Osteoblast (primary cell): ENCODE data around the gene NT5DC3. TPM values are rescaled to one million over a fixed set of nuclear protein-coding genes. Genes with fewer than 3 reads are reported as not detected.

Source experiments
- DNase-seq: peaks from one replicate; pipeline ENCODE4 v3.0.0; 2011; ENCODE audit warnings: low spot score, mixed read lengths; ENCODE audit not compliant: insufficient read length; ENCODE audit errors: missing footprints
- H2AFZ ChIP-seq: 2 replicates; pipeline ENCODE4 v1.6.0; 2011; ENCODE audit warnings: mild to moderate bottlenecking, low read length
- H3K27ac ChIP-seq: 2 replicates; pipeline ENCODE4 v1.5.1; 2011; ENCODE audit warnings: mild to moderate bottlenecking, low read depth, low read length, moderate library complexity
- H3K27me3 ChIP-seq: 2 replicates; pipeline ENCODE4 v1.6.0; 2012; ENCODE audit warnings: mild to moderate bottlenecking, control low read depth, inconsistent platforms, low read length, moderate library complexity; ENCODE audit not compliant: insufficient read depth
- H3K36me3 ChIP-seq: 2 replicates; pipeline ENCODE4 v1.5.1; 2011; ENCODE audit warnings: mild to moderate bottlenecking, low read length, control low read depth, moderate library complexity; ENCODE audit not compliant: insufficient read depth
- H3K4me1 ChIP-seq: 2 replicates; pipeline ENCODE4 v1.5.1; 2011; ENCODE audit warnings: mild to moderate bottlenecking, low read length, control low read depth, moderate library complexity; ENCODE audit not compliant: insufficient read depth
- H3K4me2 ChIP-seq: 2 replicates; pipeline ENCODE4 v1.6.0; 2011; ENCODE audit warnings: mild to moderate bottlenecking, low read length; ENCODE audit not compliant: insufficient read depth
- H3K4me3 ChIP-seq: fragments of 200-600 bp; sonication (generic); 3 replicates; pipeline ENCODE4 v1.5.1; 2012; ENCODE audit warnings: mild to moderate bottlenecking, low read length, inconsistent platforms; ENCODE audit not compliant: insufficient read depth
- H3K79me2 ChIP-seq: 2 replicates; pipeline ENCODE4 v1.6.0; 2012; ENCODE audit warnings: mild to moderate bottlenecking, low read length, control low read depth, inconsistent platforms; ENCODE audit not compliant: insufficient read depth
- H3K9me3 ChIP-seq: 2 replicates; pipeline ENCODE4 v1.5.1; 2011; ENCODE audit warnings: low read depth, low read length, control low read depth
- H4K20me1 ChIP-seq: 2 replicates; pipeline ENCODE4 v1.6.0; 2012; ENCODE audit warnings: mild to moderate bottlenecking, low read length, control low read depth; ENCODE audit not compliant: insufficient read depth
- CTCF ChIP-seq: IDR thresholded peaks from 2 replicates; pipeline ENCODE4 v1.5.1; 2011; ENCODE audit warnings: mild to moderate bottlenecking, low read depth, low read length, moderate library complexity; ENCODE audit errors: extremely low read depth
- total RNA-seq: library from RNA; depleted of rRNA; stranded (reverse); fragments of >200 nt; gene quantifications from 2 replicates; pipeline ENCODE4 v1.2.3, GENCODE V29; 2012

The NT5DC3 gene
- total RNA-seq, 1 donor, result 10.1 TPM

DNA sequence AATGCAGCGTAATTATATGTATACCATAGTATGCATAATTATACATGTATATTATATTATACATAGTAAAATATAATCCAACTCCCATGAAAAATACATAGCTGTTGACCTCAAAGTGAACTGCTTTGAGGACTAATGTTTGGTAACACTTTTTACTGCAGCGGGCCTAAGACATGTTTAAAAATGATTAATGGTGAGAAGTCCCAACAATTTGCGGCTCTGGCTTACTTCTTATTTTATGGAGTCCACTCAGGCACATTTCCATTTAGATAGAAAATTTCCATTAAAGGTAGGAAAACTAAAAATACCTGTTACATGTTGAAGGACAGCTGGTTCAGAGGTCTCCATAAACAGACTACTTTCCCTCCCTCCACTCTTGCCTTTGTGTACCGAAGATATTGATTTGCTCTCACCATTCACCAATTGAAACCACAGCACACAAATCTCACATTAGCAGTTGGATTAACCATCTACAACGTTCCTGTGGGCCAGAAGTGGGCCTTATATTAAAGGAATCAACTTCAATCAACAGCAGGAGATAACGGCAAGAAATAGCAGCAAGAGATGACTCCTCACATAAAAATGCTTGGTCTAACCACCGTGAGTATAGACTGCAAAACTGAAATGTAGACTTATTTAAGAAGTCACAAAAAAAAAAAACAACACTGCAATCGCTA, 14.1 kb upstream of the NT5DC3 start:
- peak; percentile 65 for DNase-seq
- Histone ChIP-seq H3K9me3 (no peaks in the 10 kb centered on the region), H3K79me2 (no peaks in the 10 kb centered on the region), H3K4me1 (peaks cover 43% of the 10 kb centered on the region), H4K20me1 (no peaks in the 10 kb centered on the region), H3K4me3 (no peak overlapping the region), H3K27ac (peak overlapping the region; percentile 20), H3K36me3 (no peaks in the 10 kb centered on the region), H3K4me2 (peak overlapping the region; percentile 50), H2AFZ (peak overlapping the region; percentile 18), H3K27me3 (no peaks in the 10 kb centered on the region)
- no peak for TF ChIP-seq CTCF

GRCh38 chr12:103854372-103854973, 13.4 kb upstream of the NT5DC3 start:
- DNase-seq, result no peak
- Histone ChIP-seq H3K27ac (no peak overlapping the region), H3K4me2 (no peak overlapping the region), H3K4me3 (no peak overlapping the region), H3K79me2 (no peaks in the 10 kb centered on the region), H3K27me3 (no peaks in the 10 kb centered on the region), H4K20me1 (no peaks in the 10 kb centered on the region), H3K9me3 (no peaks in the 10 kb centered on the region), H3K4me1 (peaks cover 38% of the 10 kb centered on the region), H2AFZ (no peak overlapping the region), H3K36me3 (no peaks in the 10 kb centered on the region)
- TF ChIP-seq CTCF, result no peak

DNA sequence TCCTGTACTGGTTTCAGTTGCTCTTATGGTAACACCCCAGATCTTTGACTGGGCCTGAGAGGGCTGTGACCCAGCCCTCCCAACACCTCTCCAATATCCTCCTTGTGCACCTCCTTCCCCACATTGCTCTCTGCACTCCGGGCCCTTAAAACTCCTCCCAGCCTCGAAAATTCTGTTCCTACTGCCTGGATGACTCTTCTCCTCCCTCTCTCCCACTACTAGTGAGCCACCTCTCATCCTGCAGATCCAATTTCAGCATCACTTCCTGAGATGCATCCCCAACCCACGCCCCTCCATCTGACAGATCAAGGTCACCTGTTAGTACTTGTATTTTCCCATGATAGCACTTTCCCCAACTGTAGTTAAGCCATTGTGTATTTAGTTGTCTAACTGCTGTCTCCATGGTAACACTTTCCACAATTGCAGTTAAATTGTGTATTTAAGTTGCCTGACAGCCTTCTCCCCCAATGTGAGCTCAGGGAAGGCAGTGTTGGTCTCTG, 11.5 kb upstream of the NT5DC3 start:
- H3K4me3 ChIP-seq, result no peak overlapping the region
- no peak for DNase-seq
- H3K36me3 ChIP-seq, result no peaks in the 10 kb centered on the region
- H3K79me2 ChIP-seq, result no peaks in the 10 kb centered on the region
- TF ChIP-seq CTCF, result no peak
- peaks cover 30% of the 10 kb centered on the region for H3K4me1 ChIP-seq
- H2AFZ ChIP-seq, result no peak overlapping the region
- no peak overlapping the region for H3K4me2 ChIP-seq
- no peaks in the 10 kb centered on the region for H4K20me1 ChIP-seq
- H3K27me3 ChIP-seq, result no peaks in the 10 kb centered on the region
- H3K27ac ChIP-seq, result no peak overlapping the region
- no peaks in the 10 kb centered on the region for H3K9me3 ChIP-seq

DNA sequence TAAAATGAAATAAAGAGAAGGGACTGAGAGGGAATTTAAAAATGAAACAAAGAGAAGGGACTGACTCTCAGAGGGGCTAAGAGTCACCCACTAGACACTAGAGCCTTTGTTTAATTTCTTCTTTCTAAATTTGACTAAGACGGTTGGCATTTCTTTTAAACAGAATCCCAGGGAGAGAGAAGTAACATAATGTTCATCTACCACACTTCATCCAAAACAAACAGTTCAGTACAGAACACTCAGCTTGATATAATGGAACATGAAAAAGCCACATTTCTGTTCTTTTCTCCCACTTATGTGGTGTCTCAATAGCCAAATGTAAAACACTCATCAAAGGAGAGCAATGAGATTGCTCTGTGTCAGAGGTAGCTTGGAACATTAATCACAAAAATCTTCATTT, 10.1 kb upstream of the NT5DC3 start:
- no peak for TF ChIP-seq CTCF
- DNase-seq, result peak; percentile 76
- Histone ChIP-seq H3K4me1 (peaks cover 30% of the 10 kb centered on the region), H4K20me1 (no peaks in the 10 kb centered on the region), H3K4me3 (no peak overlapping the region), H3K27me3 (no peaks in the 10 kb centered on the region), H3K4me2 (peak overlapping the region; percentile 30), H3K9me3 (no peaks in the 10 kb centered on the region), H3K27ac (no peak overlapping the region), H3K36me3 (no peaks in the 10 kb centered on the region), H3K79me2 (no peaks in the 10 kb centered on the region), H2AFZ (no peak overlapping the region)
